Renal cortex interstitium (tissue), 11 donors: ENCODE measurements around the gene GTPBP3. TPM values are rescaled to one million over a fixed set of nuclear protein-coding genes. Genes with fewer than 3 reads are reported as not detected.

ENCODE experiments used
- DNase-seq, 11 donors: peaks; one replicate each; pipeline ENCODE4 v3.0.0-alpha.2; 2013; ENCODE audit warnings: low read depth in 9 of 11, low spot score in 4 of 11; ENCODE audit errors: extremely low read depth in 1 of 11
- polyA plus RNA-seq, 3 donors: library from polyadenylated mRNA; unstranded; fragments of 120-200 nt; gene quantifications; one replicate each; pipeline ENCODE4 v1.2.1, GENCODE V29; 2013; ENCODE audit not compliant: insufficient read length in 3 of 3

The GTPBP3 gene
- polyA plus RNA-seq, 3 donors: 17.7 to 28.5 (median 20.1) TPM

DNA sequence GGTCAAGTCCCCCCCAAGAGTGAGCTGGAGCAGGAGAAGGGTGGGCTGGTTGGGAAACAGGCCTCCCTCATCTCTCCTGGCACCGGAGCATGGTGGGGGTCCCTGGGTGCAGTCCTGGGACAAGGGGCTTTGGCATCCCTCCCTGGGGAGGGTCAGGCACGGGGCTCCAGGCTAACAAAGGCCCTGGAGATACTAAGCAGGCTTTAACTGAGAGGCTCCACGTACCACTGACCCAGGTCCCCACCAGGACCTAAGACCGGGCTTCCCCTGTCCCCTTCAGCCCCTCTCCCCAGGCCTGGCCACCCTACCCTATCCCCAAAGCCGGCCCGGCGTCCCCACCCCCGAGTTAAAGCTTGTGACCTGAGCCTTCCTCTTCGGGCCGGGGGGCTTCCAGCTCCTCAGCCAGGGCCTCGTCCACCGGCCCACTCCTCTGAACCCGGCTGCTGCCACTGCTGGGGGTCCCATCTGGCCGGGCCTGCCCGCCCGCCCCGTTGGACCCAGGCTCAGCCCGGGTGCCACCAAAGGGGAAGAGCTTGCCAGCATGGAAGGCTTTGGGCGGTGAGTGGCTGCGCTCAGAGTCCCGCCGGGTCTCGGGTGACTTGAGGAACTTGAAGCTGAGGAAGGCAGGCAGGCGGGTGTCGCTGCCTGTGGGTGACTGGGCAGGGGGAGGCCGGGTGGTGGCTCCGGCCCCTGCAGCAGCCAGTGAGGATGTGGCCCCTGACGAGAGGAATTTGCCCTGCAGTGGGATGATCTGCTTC is 12.8 kb upstream of the GTPBP3 start:
- DNase-seq: no peak

DNA sequence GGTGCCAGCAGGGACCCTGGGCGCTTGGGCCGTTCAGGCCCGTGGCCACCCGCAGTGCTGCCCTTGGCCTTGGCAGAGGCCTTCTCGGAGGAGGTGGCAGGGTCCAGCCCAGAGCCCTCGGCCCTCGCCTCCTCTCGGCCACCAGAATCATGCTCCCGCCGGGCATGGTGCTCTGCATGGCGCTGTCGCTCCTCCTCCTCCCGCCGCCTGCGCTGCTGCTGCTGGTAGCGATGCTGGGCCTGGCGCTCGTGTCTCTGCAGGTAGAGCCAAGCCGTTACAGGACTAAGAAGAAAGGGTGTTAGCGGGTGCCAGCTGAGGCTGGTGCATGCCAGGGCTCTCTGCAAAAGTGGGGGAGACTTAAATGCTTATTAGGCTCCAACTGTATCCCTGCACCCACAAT is 12.2 kb upstream of the GTPBP3 start:
- DNase-seq: no peak

DNA sequence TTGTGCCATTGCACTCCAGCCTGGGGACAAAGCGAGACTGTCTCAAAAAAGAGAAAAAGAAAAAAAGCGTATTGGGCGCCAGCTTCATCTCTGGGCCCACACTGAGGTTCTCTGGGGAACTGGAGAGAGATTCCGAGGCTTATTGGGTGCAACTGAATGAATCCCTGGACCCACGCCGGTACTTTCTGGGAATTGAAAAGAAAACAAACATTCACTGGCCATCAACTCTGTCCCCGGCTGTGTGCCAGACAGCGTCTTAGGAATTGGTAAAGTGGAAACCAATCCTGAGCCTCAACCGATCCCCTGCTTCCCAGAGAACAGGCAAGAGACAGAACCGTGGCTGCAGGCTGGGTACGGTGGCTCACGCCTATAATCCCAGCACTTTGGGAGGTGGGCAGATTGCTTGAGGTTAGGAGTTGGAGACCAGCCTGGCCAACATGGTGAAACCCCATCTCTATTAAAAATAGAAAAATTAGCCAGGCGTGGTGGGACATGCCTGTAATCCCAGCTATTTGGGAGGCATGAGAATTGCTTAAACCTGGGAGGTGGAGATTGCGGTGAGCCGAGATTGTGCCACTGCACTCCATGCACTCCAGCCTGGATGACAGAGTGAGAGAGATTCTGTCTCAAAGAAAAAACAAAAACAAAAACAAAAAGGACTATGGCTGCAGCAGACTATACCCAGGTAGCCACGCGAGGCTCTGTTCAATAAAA is 11.3 kb upstream of the GTPBP3 start:
- no peak for DNase-seq

DNA sequence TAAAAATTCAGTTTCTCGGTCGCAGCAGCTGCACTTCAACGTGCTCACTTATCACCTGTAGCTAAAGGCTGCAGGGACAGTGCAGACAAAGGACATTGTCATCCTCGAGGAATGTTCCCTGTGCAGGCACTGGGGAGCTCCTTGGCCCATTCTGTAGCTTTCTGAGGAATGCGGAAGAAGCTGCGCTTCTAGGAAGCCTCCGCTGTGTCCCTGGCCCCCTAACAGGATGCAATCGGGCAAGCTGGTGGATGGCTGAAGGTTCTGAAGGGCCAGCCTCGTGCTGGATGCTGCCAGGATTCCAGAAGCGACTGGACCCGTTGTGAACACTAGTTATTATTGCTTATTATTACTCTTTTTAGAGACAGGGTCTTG is 10.8 kb upstream of the GTPBP3 start:
- no peak for DNase-seq

DNA sequence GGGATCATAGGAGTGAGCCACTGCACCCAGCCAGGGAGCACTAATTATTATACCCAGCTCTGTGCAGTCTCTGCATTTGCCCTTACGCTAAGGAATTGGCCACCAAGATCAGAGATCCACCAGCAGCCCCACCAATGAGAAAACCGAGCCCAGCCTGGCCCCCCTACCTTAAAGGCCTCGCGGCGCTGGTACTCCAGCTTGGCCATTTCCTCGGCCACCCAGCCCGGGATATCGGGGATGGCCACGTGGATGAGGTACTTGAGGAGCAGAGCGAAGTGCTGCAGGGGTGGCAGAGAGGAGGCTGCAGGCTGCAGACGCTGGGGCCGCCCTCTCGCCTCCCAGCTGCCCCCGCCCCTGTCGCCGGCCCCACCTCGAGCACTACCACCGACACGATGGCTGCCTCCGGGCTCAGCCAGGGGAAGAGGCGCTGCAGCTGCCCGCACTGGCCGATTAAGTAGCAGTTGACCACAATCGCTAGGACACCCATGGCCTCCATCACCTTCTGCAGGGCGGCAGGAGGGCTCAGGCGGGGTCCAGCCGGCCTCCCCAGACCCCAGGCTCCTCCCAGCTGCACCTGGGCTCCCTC is 10.2 kb upstream of the GTPBP3 start:
- DNase-seq: no peak

DNA sequence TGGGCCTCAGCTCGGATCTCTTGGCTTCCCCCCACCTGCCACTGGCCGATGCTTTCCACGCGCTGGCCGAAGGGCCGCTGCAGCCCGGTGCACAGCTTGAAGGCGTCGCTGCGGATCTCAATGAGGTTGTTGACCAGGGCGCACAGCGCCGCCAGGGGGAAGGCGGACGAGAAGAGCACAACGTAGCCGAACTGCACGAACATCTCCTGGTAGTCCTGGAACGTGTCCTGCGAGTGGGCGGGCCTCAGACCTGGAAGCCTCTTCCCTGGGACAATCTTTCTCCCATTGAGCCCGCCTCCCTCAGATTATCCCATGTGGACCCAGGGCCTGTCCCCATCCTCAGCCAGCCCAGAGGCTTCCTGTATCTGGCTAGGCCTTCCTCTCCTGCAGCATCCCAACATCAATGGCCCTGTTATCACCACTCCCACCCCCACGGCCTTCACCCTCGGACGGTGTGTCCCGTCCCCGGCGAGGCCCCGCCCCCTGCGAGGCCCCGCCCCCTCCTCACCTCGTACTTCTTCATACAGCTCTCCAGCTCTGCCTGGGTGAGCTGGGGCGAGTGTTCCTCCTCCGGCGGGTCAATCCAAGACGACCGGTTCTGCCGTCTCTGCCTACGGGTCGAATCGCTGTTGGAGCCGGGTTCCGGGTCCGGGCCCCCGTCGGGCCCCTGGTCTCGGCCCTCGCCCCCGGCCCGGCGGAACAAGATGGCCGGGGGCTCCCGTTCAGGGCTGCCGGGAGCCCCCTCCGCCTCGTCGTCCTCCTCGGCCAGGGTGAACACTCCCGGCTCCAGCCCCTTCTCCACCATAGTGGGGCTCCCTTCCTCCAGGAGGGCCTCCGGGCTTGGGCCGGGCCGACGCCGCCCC is 9.5 kb upstream of the GTPBP3 start:
- DNase-seq: peak in 4 of 11 donors; percentile 55 to 76 (median 70)

DNA sequence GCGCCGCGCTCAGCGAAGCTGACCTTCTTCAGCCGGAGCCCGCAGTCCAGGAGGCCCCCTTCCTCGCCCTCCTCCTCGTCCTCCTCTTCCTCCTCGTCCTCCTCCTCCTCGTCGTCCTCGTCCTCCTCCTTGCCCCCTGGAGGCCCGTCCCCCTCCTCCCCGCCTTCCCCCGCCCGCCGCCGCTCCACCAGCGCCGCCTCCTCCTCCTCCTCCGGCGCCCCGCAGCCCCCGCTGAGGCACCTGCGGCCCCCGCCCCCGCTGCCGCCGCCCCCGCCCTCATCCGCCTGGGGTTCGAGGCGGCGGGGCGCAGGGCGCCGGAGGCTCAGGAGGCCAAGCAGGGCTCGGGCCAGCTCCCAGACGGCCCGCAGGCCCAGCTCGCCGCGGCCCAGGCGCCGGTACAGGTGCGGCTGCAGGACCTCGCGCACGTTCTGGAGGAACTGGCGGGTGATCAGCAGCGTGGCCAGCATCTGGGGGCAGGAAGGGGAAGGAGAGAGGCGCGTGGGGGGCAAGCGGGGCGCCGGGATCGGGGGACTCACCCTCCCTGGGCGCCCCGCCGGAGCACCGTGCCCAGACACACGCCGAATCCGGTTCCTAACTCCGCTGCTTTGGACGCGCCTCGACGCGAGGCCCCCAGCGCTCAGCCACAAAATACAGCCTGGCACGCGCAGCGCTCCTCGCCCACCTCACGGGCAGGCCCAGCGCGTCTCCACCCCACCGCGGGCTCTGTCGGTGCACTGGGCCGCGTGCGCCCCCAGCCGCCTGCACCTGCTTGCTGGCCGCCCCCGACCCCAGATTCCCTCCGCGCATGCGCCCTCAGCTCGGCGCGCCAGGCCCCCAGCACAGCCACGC is 8.6 kb upstream of the GTPBP3 start:
- DNase-seq: no peak

DNA sequence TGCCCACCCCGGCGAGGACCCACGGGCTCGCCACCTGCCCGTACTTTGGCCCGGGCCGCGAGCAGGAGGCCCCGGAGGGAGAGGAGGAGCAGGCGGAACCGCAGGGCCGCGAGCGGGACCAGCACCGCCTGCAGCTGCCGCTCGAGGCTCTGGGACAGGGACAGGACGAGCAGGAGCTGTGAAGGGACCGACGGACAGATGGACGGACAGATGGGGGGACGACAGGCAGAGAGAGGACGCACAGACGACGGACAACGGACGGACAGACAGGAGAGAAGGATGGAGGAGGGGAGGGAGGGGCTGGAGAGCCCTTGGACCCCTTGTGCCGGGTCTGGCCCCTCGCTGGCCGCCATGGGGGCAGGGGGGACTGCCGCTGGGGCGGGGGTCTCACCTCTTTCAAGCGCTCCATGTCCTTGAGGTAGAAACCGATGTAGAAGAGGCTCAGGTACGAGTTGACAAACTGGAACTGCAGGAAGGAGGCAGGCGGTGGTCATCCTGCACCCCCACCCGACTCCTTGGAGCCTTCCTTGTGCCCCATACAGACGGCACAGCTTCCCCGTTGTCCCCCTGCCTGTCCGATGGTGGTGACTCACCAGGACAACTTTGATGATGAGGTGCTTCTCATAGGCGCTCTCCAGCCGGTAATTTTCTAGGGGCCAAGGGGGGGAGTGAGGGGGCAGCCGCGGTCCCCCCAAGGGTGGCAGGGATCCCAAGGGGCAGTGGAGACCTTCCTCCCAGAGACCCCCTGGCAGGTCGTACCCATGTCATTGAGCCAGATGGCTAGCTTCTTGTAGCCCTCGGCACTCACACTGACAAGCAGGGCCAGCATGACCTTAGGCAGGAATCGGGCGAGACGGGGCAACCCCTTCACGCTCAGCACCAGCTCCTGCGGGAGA is 7.7 kb upstream of the GTPBP3 start:
- DNase-seq: no peak

DNA sequence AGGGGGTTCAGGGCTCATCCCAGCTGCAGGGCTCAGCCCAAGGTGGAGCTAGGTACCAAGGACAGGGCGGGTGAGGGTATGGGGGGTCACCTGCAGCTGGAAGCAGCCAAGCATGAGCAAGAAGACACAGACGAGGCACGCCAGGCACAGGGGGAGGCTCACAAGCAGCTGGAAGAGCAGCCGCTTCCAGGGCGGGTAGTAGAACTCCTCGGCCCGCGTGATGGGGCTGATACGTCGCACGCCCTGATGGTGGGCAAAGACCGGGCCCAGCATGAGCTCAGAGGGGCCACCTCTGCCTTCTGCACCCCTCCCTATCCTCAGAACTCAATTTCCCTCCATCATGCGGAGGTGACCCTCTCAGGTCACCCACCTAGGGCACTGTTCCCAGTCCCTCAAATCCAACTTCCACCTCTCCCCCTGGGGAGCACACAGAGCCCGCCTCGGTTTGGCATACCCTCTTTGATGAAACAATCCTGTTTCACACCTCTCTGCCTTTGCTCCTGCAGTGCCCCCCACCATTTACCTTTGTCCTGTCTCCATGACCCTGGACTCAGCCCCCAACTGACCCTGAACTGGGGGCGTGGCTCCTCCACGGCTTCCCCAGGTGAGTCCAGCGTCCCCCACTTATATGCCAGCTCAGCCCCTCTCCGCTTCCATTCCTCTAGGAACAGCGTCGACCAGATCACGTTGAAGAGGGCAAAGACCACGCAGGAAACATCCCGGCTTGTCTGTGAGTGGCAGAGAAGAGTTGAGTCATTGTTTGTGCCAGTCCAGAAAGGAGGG is 6.9 kb upstream of the GTPBP3 start:
- no peak for DNase-seq

DNA sequence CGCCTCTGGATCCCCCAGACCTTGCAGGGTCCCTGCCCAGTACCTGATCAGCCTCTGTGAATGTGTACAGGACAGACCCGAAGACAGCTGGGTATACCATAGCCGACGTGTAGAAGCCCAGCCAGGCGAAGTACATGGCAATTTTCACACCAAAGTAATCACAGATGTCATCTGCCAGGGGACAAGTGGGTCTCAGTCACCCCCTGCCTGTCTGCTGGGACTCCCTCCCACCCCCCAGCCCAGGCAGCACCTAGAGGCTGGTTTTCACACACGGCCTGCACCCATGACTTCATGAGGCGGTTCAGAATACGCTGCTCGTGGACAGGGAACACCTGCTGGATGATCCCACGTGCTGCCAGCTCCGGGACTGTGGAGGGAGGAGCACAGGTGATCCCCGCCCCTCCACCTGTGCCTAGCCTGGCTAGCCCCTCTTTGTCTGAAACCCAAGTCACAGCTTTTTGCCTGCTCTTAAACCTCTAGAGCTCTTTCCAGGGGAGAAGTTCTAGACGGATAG is 6.3 kb upstream of the GTPBP3 start:
- DNase-seq: no peak

DNA sequence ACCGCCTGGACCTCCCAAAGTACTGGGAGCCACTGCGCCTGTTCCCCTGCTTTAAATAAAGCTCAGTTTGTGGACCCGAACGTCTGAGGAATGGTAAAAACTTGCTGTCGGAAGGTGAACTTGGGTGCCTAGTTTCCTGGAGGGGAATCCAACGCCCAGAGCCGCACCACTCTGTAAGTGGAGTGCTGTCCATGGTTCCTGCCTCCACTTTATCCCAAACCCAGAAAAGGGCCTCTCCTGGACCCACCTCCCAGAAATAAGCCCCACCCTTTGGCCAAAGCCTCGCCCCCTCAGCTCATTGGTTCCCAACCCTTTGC is 5.0 kb upstream of the GTPBP3 start:
- no peak for DNase-seq

DNA sequence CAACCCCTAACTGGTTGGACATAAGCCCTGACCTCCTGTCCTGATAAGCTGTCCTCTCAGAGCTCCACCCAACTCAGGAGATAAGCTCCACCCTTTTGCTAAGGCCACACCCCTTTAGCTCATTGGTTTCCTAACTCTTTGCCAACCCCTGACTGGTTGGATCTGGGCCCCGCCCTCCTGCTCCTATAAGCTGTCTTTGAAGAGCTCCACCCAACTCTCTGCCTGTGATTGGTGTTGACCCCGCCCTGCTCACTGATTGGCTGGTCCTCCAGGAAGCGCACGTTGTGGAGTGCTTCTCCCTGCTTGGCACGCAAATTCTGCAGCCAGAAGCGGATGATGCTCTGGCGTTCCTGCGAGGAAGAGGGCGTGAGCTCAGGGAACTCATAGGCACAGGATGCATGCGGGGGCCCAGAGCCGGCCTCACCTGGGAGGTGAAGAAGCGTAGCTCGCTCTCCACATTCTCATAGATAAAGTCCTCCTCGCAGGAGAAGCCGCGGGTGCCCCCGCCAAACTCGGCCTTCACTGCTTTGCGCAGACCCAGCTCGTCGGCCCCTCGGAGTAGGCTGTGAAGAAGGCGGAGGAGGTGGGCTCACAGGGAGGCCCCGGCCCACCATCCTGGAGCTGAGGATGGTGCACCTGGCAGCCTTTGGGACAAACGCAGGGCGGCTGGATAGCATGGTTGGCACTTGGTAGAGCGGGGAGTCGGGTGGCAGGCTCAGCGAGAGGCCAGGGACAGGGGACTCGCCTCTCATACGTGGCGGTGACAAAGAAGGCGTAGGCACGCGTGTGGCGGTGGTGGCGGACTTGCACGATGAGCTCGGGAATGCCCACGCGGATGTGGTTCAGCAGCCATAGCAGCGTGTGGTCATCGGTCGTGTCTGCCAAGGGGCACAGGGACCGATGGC is 4.4 kb upstream of the GTPBP3 start:
- DNase-seq: no peak

DNA sequence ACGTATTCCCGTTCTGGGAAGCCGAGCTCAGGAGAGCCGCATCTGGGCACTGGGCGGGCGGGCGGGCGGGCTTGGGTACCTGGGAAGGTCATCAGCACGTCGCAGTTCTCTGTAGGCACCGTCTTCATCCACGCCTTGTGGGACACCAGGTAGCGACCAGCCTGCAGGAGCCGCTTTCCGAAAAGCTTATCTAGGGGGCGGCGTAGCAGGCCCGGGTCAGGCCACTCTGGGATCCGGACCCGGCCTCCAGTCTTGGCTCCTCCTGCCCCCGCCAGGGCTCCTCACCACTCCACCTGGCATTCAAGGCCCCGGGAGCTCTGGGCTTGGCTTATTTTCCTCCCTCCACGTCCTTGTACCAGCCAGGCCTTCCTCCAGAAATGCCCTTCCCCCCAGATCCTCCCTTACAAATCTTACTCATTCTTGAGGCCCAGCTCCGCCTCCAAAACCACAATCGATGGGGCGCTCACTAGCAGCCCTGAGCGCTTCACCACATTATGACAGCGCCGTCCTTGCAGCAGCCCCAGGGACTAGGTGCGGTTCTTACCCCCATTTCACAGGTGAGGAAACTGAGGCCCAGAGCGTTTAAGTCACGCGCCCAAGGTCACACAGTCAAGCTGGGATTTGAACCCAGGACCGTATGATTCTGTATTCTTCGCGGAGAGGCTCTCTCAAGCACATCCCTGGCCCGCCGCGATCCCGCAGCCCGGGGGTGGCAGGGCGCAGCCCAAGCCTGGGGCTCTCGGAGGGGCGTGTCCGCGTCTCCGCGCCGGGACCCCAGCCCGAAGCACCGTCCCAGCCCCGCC is 3.5 kb upstream of the GTPBP3 start:
- DNase-seq: no peak

DNA sequence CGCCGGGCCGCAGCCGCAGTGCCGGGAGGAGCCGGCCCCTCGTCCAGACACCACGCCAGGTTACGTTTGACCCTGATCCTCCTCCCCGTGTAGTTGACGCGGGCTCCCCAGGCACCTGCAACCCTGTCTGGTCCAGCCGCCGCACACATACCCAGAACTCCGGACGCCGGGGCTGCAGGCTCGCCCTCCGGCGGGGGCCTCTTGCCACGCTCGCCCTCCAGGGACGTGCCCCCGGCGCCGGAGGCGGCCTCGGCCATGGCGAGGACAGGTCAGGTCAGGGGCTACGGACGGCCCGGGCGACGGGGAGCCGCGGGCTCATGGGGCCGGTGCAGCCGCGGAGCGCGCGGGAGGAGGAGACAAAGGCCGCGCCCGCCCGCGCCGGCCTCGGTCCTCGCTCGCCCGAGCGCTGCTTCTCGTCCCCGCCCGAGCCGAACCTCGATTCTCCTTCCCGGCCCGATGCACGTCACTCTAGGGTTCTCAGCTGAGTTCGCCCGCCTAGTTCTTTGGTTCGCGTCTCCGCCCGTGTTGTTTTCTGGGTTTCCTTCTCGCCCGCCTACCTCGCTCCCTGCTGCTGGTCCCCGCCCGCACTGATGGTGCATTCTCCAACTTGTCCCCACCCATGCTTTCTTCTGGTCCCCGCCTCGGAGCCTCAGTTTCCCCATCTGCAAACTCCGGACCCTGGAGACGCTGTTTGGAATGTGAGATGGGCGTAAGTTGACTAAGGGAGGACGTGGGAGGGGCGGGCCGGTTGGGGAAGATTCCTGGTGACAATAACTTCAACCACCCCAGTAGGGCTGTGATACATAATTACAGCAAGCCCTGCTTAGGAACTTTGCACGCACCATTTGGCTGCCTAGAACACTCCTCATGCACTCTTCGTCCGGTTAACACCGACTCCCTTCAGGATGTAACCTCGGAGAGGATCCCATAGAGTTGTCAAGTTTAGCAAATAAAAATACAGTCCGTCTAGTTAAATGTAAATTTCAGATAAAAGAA is 2.6 kb upstream of the GTPBP3 start, which contains the start of gene ANO8:
ANO8 (minus strand) TSS at position 442 of the 996 bp plus-strand sequence; CDS start at position 257, 185 bp downstream.
- DNase-seq: peak; percentile 87 to 98 (median 95)
